HL-60 (cell line): ENCODE measurements around the gene SOST.

Experiments used
- CTCF ChIP-seq: IDR thresholded peaks from one replicate; pipeline ENCODE4 v1.5.1; 2011; ENCODE audit warnings: low read length, control low read depth, inconsistent platforms; ENCODE audit not compliant: insufficient read depth
- GABPA ChIP-seq: IDR thresholded peaks from 2 replicates; pipeline ENCODE4 v1.6.1; 2012; ENCODE audit warnings: low read depth
- POLR2AphosphoS5 ChIP-seq: IDR thresholded peaks from 2 replicates; pipeline ENCODE4 v1.6.1; 2012; ENCODE audit warnings: low read depth
- REST ChIP-seq: IDR thresholded peaks from 2 replicates; pipeline ENCODE4 v1.6.1; 2012; ENCODE audit warnings: low read depth; ENCODE audit not compliant: insufficient replicate concordance

GRCh38 chr17:43787728-43788127 is 29.1 kb upstream of the SOST start:
- TF ChIP-seq CTCF (no peak), REST (no peak), GABPA (no peak), POLR2AphosphoS5 (no peak)
